Measurements from ENCODE around the gene RBMS3. TPM values are rescaled to one million over a fixed set of nuclear protein-coding genes. Genes with fewer than 3 reads are reported as not detected.

The RBMS3 gene
- total RNA-seq, 1 experiment from 2014 or later, result 7.4 TPM

- intact Hi-C loops (cut with micrococcal nuclease; ENCODE audit: unreplicated experiment), result no loop called here
- no peak overlapping the region for H3K4me3 ChIP-seq (ENCODE audit: low read depth, low read length)
- no peak for DNase-seq
- TF ChIP-seq CTCF (IDR thresholded peaks at IDR 0.05; ENCODE audit: insufficient read depth in 1 of 2, low read depth in 1 of 2, low read length in 1 of 2, severe bottlenecking in 1 of 2, unreplicated experiment in 1 of 2), result no peak
- H3K4me1 ChIP-seq, result no peaks in the 10 kb centered on the region
- POLR2A ChIA-PET, result no interaction called here
- CTCF ChIA-PET, result no interaction called here
- H3K9me3 ChIP-seq, result no peaks in the 10 kb centered on the region
- H3K4me1 Mint-ChIP-seq (ENCODE audit: low read depth, unreplicated experiment), result no peaks in the 10 kb centered on the region
- no peak overlapping the region for H3K4me3 Mint-ChIP-seq (ENCODE audit: unreplicated experiment)
- no peaks in the 10 kb centered on the region for H3K36me3 Mint-ChIP-seq (ENCODE audit: insufficient read depth, unreplicated experiment)
- no peak overlapping the region for H3K27ac Mint-ChIP-seq (ENCODE audit: unreplicated experiment)
- H3K27me3 ChIP-seq (replicated peaks; ENCODE audit: control insufficient read depth, insufficient read depth, low read length), result no peaks in the 10 kb centered on the region
- H3K9me3 Mint-ChIP-seq (ENCODE audit: unreplicated experiment), result no peaks in the 10 kb centered on the region
- no TSS peak for BruUV-seq (replicated peaks)
- no peaks in the 10 kb centered on the region for H3K27me3 Mint-ChIP-seq (ENCODE audit: insufficient read depth, unreplicated experiment)
- H3K36me3 ChIP-seq (ENCODE audit: control insufficient read depth, insufficient read depth, low read length), result no peaks in the 10 kb centered on the region
These were observed 134.8 kb downstream of the RBMS3 start for GRCh38 chr3:29415482-29416223.

DNA sequence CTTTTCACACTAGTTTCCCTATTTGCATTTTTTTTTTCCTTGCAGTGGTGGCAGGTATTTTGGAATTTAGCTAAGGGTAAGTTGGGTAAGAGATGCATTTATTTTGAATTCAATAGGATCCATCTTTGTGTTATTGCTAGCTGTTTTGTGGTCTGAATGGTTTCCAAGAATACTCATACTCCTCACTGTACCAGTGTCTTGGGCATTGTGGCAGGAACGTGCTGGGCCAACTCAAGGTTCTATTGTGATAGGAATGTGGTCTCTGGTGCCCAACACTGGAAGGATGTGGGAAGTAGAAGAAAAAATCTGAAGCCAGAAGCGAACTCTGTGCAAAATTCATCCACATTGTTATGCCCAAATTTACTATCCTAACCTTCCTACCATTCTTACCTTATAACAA lies 135.6 kb downstream of the RBMS3 start:
- H3K9me3 ChIP-seq, result no peaks in the 10 kb centered on the region
- intact Hi-C loops (cut with micrococcal nuclease; ENCODE audit: unreplicated experiment), result no loop called here
- H3K9me3 Mint-ChIP-seq (ENCODE audit: unreplicated experiment), result no peaks in the 10 kb centered on the region
- H3K4me1 Mint-ChIP-seq (ENCODE audit: low read depth, unreplicated experiment), result no peaks in the 10 kb centered on the region
- no peaks in the 10 kb centered on the region for H3K27me3 ChIP-seq (replicated peaks; ENCODE audit: control insufficient read depth, insufficient read depth, low read length)
- no peak overlapping the region for H3K4me3 Mint-ChIP-seq (ENCODE audit: unreplicated experiment)
- no peaks in the 10 kb centered on the region for H3K36me3 ChIP-seq (ENCODE audit: control insufficient read depth, insufficient read depth, low read length)
- no peak overlapping the region for H3K4me3 ChIP-seq (ENCODE audit: low read depth, low read length)
- no peaks in the 10 kb centered on the region for H3K36me3 Mint-ChIP-seq (ENCODE audit: insufficient read depth, unreplicated experiment)
- ChIA-PET CTCF (no interaction called here), POLR2A (no interaction called here)
- H3K27me3 Mint-ChIP-seq (ENCODE audit: insufficient read depth, unreplicated experiment), result no peaks in the 10 kb centered on the region
- no TSS peak for BruUV-seq (replicated peaks)
- H3K4me1 ChIP-seq, result no peaks in the 10 kb centered on the region
- no peak for TF ChIP-seq CTCF (IDR thresholded peaks at IDR 0.05; ENCODE audit: insufficient read depth in 1 of 2, low read depth in 1 of 2, low read length in 1 of 2, severe bottlenecking in 1 of 2, unreplicated experiment in 1 of 2)
- no peak for DNase-seq
- H3K27ac Mint-ChIP-seq (ENCODE audit: unreplicated experiment), result no peak overlapping the region

GRCh38 chr3:29420106-29420505 lies 139.2 kb downstream of the RBMS3 start:
- POLR2A ChIA-PET, result no interaction called here
- H3K27me3 Mint-ChIP-seq (ENCODE audit: insufficient read depth, unreplicated experiment), result no peaks in the 10 kb centered on the region
- BruUV-seq (replicated peaks), result no TSS peak
- no peaks in the 10 kb centered on the region for H3K9me3 ChIP-seq
- no peaks in the 10 kb centered on the region for H3K9me3 Mint-ChIP-seq (ENCODE audit: unreplicated experiment)
- H3K4me3 Mint-ChIP-seq (ENCODE audit: unreplicated experiment), result no peak overlapping the region
- intact Hi-C loops (cut with micrococcal nuclease; ENCODE audit: unreplicated experiment), result no loop called here
- no peaks in the 10 kb centered on the region for H3K27me3 ChIP-seq (replicated peaks; ENCODE audit: control insufficient read depth, insufficient read depth, low read length)
- no peak for DNase-seq
- no peak overlapping the region for H3K27ac Mint-ChIP-seq (ENCODE audit: unreplicated experiment)
- no peaks in the 10 kb centered on the region for H3K4me1 ChIP-seq
- H3K4me3 ChIP-seq (ENCODE audit: low read depth, low read length), result no peak overlapping the region
- CTCF ChIA-PET, result no interaction called here
- TF ChIP-seq CTCF (IDR thresholded peaks at IDR 0.05; ENCODE audit: insufficient read depth in 1 of 2, low read depth in 1 of 2, low read length in 1 of 2, severe bottlenecking in 1 of 2, unreplicated experiment in 1 of 2), result no peak
- no peaks in the 10 kb centered on the region for H3K36me3 ChIP-seq (ENCODE audit: control insufficient read depth, insufficient read depth, low read length)
- H3K4me1 Mint-ChIP-seq (ENCODE audit: low read depth, unreplicated experiment), result no peaks in the 10 kb centered on the region
- no peaks in the 10 kb centered on the region for H3K36me3 Mint-ChIP-seq (ENCODE audit: insufficient read depth, unreplicated experiment)

Measured in Caco-2 (cell line).